WTC11 (cell line): Measurements from ENCODE around the gene CAPN2. TPM values are rescaled to one million over a fixed set of nuclear protein-coding genes. Genes with fewer than 3 reads are reported as not detected.

Experiments used
- ATAC-seq: fragments of 200-7000 bp; cut with Tn5 transposase; 2 replicates; pipeline ENCODE4 v1.10.0; 2021; ENCODE audit warnings: mild to moderate bottlenecking, moderate library complexity
- CTCF ChIA-PET: fragments of 300-600 bp; sonication (Branson Sonifier 250); formaldehyde crosslinking; loops from one replicate; lab custom pipeline; 2021; ENCODE audit warnings: antibody characterized with exemption; lab: Charles Lee
- POLR2A ChIA-PET: fragments of 350-600 bp; sonication (Branson Sonifier 250); formaldehyde crosslinking; loops from one replicate; lab custom pipeline; 2021; ENCODE audit warnings: antibody characterized with exemption; lab: Charles Lee
- DNase-seq: peaks from one replicate; pipeline ENCODE4 v3.0.0; 2021; ENCODE audit warnings: low spot score
- H3K27ac Mint-ChIP-seq: 2 replicates; pipeline ENCODE4 v1.8.0; 2021; ENCODE audit warnings: mixed read lengths
- H3K27me3 Mint-ChIP-seq: 2 replicates; pipeline ENCODE4 v1.8.0; 2021; ENCODE audit warnings: low read depth, mild to moderate bottlenecking, moderate library complexity, mixed read lengths
- H3K36me3 Mint-ChIP-seq: 2 replicates; pipeline ENCODE4 v1.8.0; 2021; ENCODE audit warnings: mixed read lengths
- H3K4me1 Mint-ChIP-seq: 2 replicates; pipeline ENCODE4 v1.8.0; 2022; ENCODE audit warnings: mixed read lengths
- H3K4me3 Mint-ChIP-seq: 2 replicates; pipeline ENCODE4 v1.8.0; 2021; ENCODE audit warnings: mild to moderate bottlenecking, moderate library complexity, mixed read lengths
- H3K9me3 Mint-ChIP-seq: 2 replicates; pipeline ENCODE4 v1.8.0; 2021; ENCODE audit warnings: mixed read lengths
- FOXJ3 ChIP-seq: sonication (generic); formaldehyde crosslinking; IDR thresholded peaks from 2 replicates; pipeline ENCODE4 v1.9.0; 2021; ENCODE audit warnings: missing genetic modification reagents, mild to moderate bottlenecking, borderline replicate concordance
- FOXP1 ChIP-seq: sonication (generic); formaldehyde crosslinking; IDR thresholded peaks from 2 replicates; pipeline ENCODE4 v1.8.0; 2022; ENCODE audit warnings: missing genetic modification reagents, mild to moderate bottlenecking, moderate library complexity, borderline replicate concordance
- HMGA2 ChIP-seq: fragments of 250-450 bp; sonication (Bioruptor Pico); IDR thresholded peaks from 2 replicates; pipeline ENCODE4 v1.4.0; 2021; ENCODE audit warnings: mild to moderate bottlenecking, moderate library complexity
- IRF2 ChIP-seq: sonication (generic); formaldehyde crosslinking; IDR thresholded peaks from 2 replicates; pipeline ENCODE4 v1.8.0; 2022; ENCODE audit warnings: low read depth, missing genetic modification reagents, borderline replicate concordance
- MXD4 ChIP-seq: fragments of 250-450 bp; sonication (Bioruptor Pico); IDR thresholded peaks from 2 replicates; pipeline ENCODE4 v1.8.0; 2021; ENCODE audit warnings: mild to moderate bottlenecking, moderate library complexity, borderline replicate concordance
- MYBL2 ChIP-seq: sonication (generic); formaldehyde crosslinking; IDR thresholded peaks from 2 replicates; pipeline ENCODE4 v1.8.1; 2023; ENCODE audit warnings: mild to moderate bottlenecking, moderate library complexity, missing genetic modification reagents
- NFE2L1 ChIP-seq: sonication (generic); formaldehyde crosslinking; IDR thresholded peaks from 2 replicates; pipeline ENCODE4 v1.8.1; 2023; ENCODE audit warnings: missing genetic modification reagents
- NR2C2 ChIP-seq: sonication (generic); formaldehyde crosslinking; IDR thresholded peaks from 2 replicates; pipeline ENCODE4 v1.8.0; 2022; ENCODE audit warnings: mild to moderate bottlenecking, missing genetic modification reagents
- NR3C1 ChIP-seq: sonication (generic); formaldehyde crosslinking; conservative IDR thresholded peaks from 2 replicates; pipeline ENCODE4 v1.8.1; 2023; ENCODE audit warnings: low read depth, mild to moderate bottlenecking, missing genetic modification reagents
- SMAD3 ChIP-seq: sonication (generic); formaldehyde crosslinking; IDR thresholded peaks from 2 replicates; pipeline ENCODE4 v1.8.0; 2022; ENCODE audit warnings: missing genetic modification reagents, mild to moderate bottlenecking, borderline replicate concordance
- TCF7 ChIP-seq: sonication (generic); formaldehyde crosslinking; IDR thresholded peaks from 2 replicates; pipeline ENCODE4 v1.8.0; 2022; ENCODE audit warnings: mild to moderate bottlenecking, low read depth, missing genetic modification reagents, moderate library complexity
- ZNF219 ChIP-seq: sonication (generic); formaldehyde crosslinking; IDR thresholded peaks from 2 replicates; pipeline ENCODE4 v1.8.0; 2023; ENCODE audit warnings: missing genetic modification reagents, mild to moderate bottlenecking, borderline replicate concordance
- ZNF396 ChIP-seq: fragments of 250-450 bp; sonication (Bioruptor Pico); IDR thresholded peaks from 2 replicates; pipeline ENCODE4 v1.8.0; 2021; ENCODE audit warnings: mild to moderate bottlenecking, moderate library complexity, borderline replicate concordance
- total RNA-seq: library from RNA; stranded (reverse); gene quantifications from 3 replicates; pipeline ENCODE4 v1.2.3, GENCODE V29; 2021
- TF ChIP-seq, protein P1 (sequence below): sonication (generic); formaldehyde crosslinking; conservative IDR thresholded peaks from 2 replicates; pipeline ENCODE4 v1.8.1; 2023; ENCODE audit warnings: mild to moderate bottlenecking, low read depth, missing genetic modification reagents, moderate library complexity
- TF ChIP-seq, protein P2 (sequence below): fragments of 200-600 bp; IDR thresholded peaks from 2 replicates; pipeline ENCODE4 v1.8.0; 2022; ENCODE audit warnings: antibody characterized with exemption
- TF ChIP-seq, protein P3 (sequence below): sonication (generic); formaldehyde crosslinking; IDR thresholded peaks from 2 replicates; pipeline ENCODE4 v1.8.1; 2023; ENCODE audit warnings: mild to moderate bottlenecking, moderate library complexity, missing genetic modification reagents
- TF ChIP-seq, protein P4 (sequence below): sonication (generic); formaldehyde crosslinking; IDR thresholded peaks from 2 replicates; pipeline ENCODE4 v1.8.1; 2022; ENCODE audit warnings: mild to moderate bottlenecking, missing genetic modification reagents, moderate library complexity, borderline replicate concordance

CAPN2 gene
- total RNA-seq, 1 experiment from 2014 or later, result 21.3 TPM

DNA sequence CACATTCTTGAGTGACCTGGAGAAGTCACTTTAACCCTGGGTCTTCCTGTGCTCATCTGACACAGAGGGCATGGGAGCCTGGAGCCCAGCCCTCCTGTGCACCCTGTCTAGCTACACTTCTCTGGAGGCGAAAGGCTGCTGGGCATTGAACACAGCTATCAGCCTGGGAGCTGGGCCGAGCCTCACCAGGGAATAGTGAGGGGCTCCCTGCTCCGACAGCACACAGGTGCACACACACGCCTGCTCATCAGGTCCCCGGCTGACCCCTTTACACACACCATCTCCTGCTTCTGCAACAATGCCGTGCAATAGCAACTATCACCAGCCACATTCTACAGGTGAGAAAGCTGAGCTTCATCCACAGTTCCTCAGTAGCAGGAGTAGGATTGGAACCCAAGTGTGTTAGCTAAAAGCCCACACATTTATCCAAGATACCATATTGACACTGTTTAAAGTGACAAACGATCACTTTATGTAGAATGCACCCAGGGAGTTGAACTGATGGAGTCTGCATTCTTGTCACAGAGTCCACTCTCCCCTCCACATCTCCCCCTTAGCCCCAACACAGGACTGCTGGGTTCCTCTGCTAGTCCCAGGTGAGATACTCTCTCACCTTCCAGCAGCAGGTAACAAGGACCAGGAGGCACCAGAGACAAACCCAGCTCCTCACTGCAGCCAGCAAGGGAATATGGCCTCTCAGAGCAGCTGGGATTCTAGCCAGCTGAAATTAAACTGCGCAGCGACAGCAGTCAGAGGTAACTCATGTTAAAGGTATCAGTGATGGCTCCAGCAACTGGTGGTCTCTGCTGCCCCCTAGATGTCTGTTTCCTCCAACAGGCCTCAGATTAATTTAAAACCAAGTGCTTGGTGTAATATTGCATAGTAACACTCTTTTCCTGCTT lies 28.5 kb upstream of the CAPN2 start:
- TF ChIP-seq, protein P1, sequence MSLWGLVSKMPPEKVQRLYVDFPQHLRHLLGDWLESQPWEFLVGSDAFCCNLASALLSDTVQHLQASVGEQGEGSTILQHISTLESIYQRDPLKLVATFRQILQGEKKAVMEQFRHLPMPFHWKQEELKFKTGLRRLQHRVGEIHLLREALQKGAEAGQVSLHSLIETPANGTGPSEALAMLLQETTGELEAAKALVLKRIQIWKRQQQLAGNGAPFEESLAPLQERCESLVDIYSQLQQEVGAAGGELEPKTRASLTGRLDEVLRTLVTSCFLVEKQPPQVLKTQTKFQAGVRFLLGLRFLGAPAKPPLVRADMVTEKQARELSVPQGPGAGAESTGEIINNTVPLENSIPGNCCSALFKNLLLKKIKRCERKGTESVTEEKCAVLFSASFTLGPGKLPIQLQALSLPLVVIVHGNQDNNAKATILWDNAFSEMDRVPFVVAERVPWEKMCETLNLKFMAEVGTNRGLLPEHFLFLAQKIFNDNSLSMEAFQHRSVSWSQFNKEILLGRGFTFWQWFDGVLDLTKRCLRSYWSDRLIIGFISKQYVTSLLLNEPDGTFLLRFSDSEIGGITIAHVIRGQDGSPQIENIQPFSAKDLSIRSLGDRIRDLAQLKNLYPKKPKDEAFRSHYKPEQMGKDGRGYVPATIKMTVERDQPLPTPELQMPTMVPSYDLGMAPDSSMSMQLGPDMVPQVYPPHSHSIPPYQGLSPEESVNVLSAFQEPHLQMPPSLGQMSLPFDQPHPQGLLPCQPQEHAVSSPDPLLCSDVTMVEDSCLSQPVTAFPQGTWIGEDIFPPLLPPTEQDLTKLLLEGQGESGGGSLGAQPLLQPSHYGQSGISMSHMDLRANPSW, result no peak
- TF ChIP-seq, protein P2, sequence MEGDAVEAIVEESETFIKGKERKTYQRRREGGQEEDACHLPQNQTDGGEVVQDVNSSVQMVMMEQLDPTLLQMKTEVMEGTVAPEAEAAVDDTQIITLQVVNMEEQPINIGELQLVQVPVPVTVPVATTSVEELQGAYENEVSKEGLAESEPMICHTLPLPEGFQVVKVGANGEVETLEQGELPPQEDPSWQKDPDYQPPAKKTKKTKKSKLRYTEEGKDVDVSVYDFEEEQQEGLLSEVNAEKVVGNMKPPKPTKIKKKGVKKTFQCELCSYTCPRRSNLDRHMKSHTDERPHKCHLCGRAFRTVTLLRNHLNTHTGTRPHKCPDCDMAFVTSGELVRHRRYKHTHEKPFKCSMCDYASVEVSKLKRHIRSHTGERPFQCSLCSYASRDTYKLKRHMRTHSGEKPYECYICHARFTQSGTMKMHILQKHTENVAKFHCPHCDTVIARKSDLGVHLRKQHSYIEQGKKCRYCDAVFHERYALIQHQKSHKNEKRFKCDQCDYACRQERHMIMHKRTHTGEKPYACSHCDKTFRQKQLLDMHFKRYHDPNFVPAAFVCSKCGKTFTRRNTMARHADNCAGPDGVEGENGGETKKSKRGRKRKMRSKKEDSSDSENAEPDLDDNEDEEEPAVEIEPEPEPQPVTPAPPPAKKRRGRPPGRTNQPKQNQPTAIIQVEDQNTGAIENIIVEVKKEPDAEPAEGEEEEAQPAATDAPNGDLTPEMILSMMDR, result peak; percentile 75
- ATAC-seq (peak; percentile 95), DNase-seq (peak; percentile 77)
- Mint-ChIP-seq H3K4me1 (no peaks in the 10 kb centered on the region), H3K27ac (no peak overlapping the region), H3K27me3 (peaks cover 3% of the 10 kb centered on the region), H3K9me3 (peaks cover 13% of the 10 kb centered on the region), H3K4me3 (no peak overlapping the region), H3K36me3 (no peaks in the 10 kb centered on the region)
- ChIA-PET POLR2A (interaction anchor here (0.6 kb wide), 1 partner anchor 320 kb away, joined by 3 read pairs; the partner anchor contains the start of gene SUSD4), CTCF (interaction anchor here (0.6 to 6.4 kb wide), 48 partner anchors 9 to 947 kb away, joined by 3 to 70 read pairs (median 5); partner anchors contain the start of genes FAM177B, SUSD4 and TLR5)

DNA sequence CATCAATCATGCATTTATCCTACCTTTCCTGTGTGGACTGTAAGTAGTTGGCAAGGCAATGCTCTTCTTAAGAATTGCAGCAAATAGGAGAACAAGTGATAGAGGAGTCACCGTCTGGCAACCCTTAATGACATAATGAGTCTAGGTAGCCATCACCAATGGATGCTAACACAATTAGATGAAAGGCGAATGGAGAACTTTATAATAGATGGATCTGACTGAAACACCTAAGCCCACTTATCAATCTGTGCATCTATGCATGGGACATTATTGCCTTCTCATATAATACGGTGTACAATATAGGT lies 27.9 kb upstream of the CAPN2 start:
- H3K27ac Mint-ChIP-seq, result no peak overlapping the region
- no peak for ATAC-seq
- H3K4me1 Mint-ChIP-seq, result no peaks in the 10 kb centered on the region
- ChIA-PET POLR2A (no interaction called here), CTCF (interaction anchor here (0.7 to 6.4 kb wide), 23 partner anchors 11 to 948 kb away, joined by 3 to 70 read pairs (median 5); partner anchors contain the start of gene FAM177B)
- peaks cover 3% of the 10 kb centered on the region for H3K27me3 Mint-ChIP-seq
- TF ChIP-seq NR2C2 (CRISPR knock-in tag), result no peak
- TF ChIP-seq, protein P2, result no peak; the same call in 1 of the 2 replicates
- TF ChIP-seq HMGA2 (CRISPR knock-in tag), result no peak
- TF ChIP-seq, protein P3, sequence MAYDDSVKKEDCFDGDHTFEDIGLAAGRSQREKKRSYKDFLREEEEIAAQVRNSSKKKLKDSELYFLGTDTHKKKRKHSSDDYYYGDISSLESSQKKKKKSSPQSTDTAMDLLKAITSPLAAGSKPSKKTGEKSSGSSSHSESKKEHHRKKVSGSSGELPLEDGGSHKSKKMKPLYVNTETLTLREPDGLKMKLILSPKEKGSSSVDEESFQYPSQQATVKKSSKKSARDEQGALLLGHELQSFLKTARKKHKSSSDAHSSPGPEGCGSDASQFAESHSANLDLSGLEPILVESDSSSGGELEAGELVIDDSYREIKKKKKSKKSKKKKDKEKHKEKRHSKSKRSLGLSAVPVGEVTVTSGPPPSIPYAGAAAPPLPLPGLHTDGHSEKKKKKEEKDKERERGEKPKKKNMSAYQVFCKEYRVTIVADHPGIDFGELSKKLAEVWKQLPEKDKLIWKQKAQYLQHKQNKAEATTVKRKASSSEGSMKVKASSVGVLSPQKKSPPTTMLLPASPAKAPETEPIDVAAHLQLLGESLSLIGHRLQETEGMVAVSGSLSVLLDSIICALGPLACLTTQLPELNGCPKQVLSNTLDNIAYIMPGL (CRISPR knock-in tag), result no peak
- TF ChIP-seq IRF2, result no peak
- TF ChIP-seq MXD4 (CRISPR knock-in tag), result no peak
- TF ChIP-seq FOXP1 (CRISPR knock-in tag), result no peak
- TF ChIP-seq TCF7 (CRISPR knock-in tag), result no peak
- no peaks in the 10 kb centered on the region for H3K36me3 Mint-ChIP-seq
- DNase-seq, result no peak
- H3K9me3 Mint-ChIP-seq, result peaks cover 16% of the 10 kb centered on the region
- H3K4me3 Mint-ChIP-seq, result no peak overlapping the region

DNA sequence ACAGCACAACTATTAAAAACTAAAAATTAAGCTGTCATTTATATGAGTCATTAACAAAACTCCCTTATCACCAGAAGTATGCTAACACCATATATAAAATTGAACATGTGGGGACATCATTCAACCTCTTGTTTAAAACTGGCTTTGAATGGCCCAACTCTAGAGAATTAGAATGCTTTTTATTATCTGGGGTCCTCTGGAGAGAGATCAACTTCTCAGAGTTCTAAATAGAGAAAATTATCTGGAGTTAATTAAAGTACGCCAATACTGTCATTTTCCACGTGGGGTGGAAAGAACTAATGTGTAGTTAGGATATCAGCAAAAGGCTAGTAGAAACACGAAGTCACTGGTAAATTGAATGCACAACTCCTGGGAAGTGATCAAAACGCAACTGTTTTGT lies 21.2 kb upstream of the CAPN2 start:
- DNase-seq (no peak), ATAC-seq (no peak)
- Mint-ChIP-seq H3K4me3 (no peak overlapping the region), H3K27ac (no peak overlapping the region), H3K4me1 (no peaks in the 10 kb centered on the region), H3K36me3 (no peaks in the 10 kb centered on the region), H3K9me3 (peaks cover 16% of the 10 kb centered on the region), H3K27me3 (no peaks in the 10 kb centered on the region; the same call in 1 of the 2 replicates)
- CTCF ChIA-PET, result no interaction called here
- TF ChIP-seq MYBL2 (CRISPR knock-in tag), result no peak
- TF ChIP-seq, protein P4, sequence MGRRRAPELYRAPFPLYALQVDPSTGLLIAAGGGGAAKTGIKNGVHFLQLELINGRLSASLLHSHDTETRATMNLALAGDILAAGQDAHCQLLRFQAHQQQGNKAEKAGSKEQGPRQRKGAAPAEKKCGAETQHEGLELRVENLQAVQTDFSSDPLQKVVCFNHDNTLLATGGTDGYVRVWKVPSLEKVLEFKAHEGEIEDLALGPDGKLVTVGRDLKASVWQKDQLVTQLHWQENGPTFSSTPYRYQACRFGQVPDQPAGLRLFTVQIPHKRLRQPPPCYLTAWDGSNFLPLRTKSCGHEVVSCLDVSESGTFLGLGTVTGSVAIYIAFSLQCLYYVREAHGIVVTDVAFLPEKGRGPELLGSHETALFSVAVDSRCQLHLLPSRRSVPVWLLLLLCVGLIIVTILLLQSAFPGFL, result no peak
- no peak for TF ChIP-seq ZNF219 (CRISPR knock-in tag)
- no peak for TF ChIP-seq SMAD3 (CRISPR knock-in tag)
- no peak for TF ChIP-seq ZNF396 (CRISPR knock-in tag)
- no peak for TF ChIP-seq NR3C1
- TF ChIP-seq NFE2L1 (CRISPR knock-in tag), result no peak
- TF ChIP-seq FOXJ3 (CRISPR knock-in tag), result no peak
- POLR2A ChIA-PET, result no interaction called here
